Brain microvascular endothelial cell (primary cell): ENCODE measurements around the gene PHACTR3.

Source experiments
- DNase-seq: peaks from one replicate; pipeline ENCODE4 v3.0.0-alpha.2; 2020
- H3K27ac ChIP-seq: fragments of 250-450 bp; sonication (Bioruptor Pico); 2 replicates; pipeline ENCODE4 v1.5.1; 2020; ENCODE audit warnings: mild to moderate bottlenecking, moderate library complexity
- H3K27me3 ChIP-seq: fragments of 250-450 bp; sonication (Bioruptor Pico); replicated peaks from 2 replicates; pipeline ENCODE4 v1.5.1; 2020; ENCODE audit warnings: mild to moderate bottlenecking
- H3K36me3 ChIP-seq: fragments of 250-450 bp; sonication (Bioruptor Pico); replicated peaks from 2 replicates; pipeline ENCODE4 v1.5.1; 2020; ENCODE audit warnings: mild to moderate bottlenecking
- H3K4me3 ChIP-seq: 2 replicates; pipeline ENCODE4 v1.5.1; 2011; ENCODE audit warnings: low read depth, mild to moderate bottlenecking, control low read depth, low read length, moderate library complexity
- in situ Hi-C: cut with HindIII; loops from 2 replicates; pipeline ENCODE4 v1.10.0; 2017; ENCODE audit warnings: low sequenced_read_pairs, low pct_ligation_motif_present
- TF ChIP-seq, protein P1 (sequence below): IDR thresholded peaks from 2 replicates; pipeline ENCODE4 v1.5.1; 2011; ENCODE audit warnings: low read depth, mild to moderate bottlenecking, moderate library complexity, low read length, control low read depth, inconsistent platforms; ENCODE audit errors: missing control alignments

PHACTR3 gene

DNA sequence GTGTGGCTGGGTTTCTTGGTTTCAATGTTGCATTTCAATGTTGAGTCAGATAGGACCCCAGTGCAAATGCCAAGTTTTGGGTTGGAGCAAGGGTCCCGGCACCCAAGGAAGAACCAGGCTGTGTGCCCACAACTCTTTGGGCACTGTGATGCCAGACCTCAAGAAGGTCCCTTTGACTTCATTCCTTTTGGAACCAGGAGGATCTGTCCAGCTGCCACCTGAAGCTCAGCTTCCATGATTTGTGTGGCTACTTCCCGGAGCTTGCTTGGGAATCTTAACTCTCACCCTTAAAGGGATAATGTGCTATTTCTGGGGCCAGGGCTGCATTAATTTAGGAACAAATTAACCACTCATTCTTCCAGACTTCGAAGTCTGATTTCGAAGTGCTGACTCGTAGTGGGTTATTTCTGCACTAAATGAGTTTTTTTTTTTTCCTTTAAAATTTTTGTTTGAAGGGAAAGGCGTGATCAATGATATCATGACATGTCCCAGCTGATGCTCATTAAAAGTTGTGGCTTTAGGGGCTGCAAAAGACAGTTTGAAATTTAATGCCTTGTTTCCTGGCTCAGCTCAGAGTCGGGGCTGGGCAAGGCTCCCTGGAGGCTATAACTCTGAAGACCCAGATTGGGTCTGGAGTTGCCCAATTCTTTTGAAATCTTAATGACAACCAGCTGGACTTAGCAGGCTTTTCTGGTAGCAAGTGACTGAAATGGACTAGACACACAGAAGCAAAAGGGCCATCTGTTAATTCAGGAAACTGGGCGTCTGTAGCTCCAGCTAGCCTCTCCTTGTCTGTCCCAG lies 24.0 kb upstream of the PHACTR3 start:
- Histone ChIP-seq H3K27me3 (peaks cover 12% of the 10 kb centered on the region), H3K4me3 (no peak overlapping the region), H3K27ac (no peak overlapping the region), H3K36me3 (no peaks in the 10 kb centered on the region)
- in situ Hi-C loops, result no loop called here
- no peak for DNase-seq
- TF ChIP-seq, protein P1, sequence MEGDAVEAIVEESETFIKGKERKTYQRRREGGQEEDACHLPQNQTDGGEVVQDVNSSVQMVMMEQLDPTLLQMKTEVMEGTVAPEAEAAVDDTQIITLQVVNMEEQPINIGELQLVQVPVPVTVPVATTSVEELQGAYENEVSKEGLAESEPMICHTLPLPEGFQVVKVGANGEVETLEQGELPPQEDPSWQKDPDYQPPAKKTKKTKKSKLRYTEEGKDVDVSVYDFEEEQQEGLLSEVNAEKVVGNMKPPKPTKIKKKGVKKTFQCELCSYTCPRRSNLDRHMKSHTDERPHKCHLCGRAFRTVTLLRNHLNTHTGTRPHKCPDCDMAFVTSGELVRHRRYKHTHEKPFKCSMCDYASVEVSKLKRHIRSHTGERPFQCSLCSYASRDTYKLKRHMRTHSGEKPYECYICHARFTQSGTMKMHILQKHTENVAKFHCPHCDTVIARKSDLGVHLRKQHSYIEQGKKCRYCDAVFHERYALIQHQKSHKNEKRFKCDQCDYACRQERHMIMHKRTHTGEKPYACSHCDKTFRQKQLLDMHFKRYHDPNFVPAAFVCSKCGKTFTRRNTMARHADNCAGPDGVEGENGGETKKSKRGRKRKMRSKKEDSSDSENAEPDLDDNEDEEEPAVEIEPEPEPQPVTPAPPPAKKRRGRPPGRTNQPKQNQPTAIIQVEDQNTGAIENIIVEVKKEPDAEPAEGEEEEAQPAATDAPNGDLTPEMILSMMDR, result no peak

DNA sequence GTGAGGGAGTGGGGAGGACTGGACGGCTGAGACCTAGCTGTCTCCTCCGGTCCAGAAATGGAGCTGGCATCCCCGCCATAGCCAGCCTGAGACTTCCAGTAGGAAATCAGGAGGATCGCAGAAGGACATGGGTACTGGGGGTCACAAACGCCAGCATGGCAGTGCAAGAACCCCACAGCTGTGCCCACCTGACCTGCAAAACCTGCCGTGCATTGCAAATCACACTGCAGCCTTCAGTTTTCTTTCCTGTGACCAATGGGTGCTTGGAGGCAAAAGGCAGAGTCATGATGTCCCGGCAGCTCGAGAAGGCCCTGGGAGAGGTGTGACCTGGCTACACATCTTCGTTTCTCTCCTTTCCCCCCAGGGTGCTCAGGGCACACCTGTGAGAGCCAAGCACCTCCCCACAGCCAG lies 23.3 kb upstream of the PHACTR3 start:
- DNase-seq, result no peak
- TF ChIP-seq, protein P1, result no peak
- no peak overlapping the region for H3K4me3 ChIP-seq
- in situ Hi-C loops, result no loop called here
- no peak overlapping the region for H3K27ac ChIP-seq
- peaks cover 12% of the 10 kb centered on the region for H3K27me3 ChIP-seq
- H3K36me3 ChIP-seq, result no peaks in the 10 kb centered on the region

DNA sequence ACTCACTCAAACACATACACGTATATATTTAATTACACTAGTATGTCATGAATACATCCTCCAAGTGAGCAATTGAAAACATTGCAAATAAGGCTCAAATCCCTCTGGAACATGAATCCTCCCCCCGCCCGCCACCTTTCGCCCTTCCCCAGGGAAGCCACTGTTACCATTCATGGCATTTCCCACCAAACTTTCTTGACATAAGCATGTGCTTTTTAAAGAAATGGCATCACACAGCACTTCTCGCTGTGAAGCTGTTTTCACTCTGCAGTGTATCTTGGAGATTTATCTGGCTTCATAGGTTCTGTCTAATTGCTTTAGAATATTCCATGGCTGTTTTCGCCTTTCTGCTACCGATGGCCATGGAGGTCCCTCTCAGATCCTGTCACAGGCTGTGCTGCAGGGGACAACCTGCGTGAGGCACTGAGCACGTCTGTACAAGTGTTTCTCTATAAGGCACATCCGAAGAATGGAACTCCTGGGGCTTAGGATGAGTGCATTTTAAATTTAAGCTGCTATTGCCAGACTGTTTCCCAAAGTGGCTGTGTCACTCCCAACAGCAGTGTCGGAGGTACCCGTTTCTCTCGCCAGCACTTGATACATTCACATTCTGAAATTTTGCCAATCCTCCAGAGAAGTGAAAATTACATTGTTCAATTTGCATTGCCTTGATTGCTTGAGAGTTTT lies 22.2 kb upstream of the PHACTR3 start:
- TF ChIP-seq, protein P1, result no peak
- Histone ChIP-seq H3K4me3 (no peak overlapping the region), H3K36me3 (no peaks in the 10 kb centered on the region), H3K27ac (no peak overlapping the region), H3K27me3 (peaks cover 5% of the 10 kb centered on the region)
- DNase-seq, result no peak
- in situ Hi-C loops, result no loop called here

DNA sequence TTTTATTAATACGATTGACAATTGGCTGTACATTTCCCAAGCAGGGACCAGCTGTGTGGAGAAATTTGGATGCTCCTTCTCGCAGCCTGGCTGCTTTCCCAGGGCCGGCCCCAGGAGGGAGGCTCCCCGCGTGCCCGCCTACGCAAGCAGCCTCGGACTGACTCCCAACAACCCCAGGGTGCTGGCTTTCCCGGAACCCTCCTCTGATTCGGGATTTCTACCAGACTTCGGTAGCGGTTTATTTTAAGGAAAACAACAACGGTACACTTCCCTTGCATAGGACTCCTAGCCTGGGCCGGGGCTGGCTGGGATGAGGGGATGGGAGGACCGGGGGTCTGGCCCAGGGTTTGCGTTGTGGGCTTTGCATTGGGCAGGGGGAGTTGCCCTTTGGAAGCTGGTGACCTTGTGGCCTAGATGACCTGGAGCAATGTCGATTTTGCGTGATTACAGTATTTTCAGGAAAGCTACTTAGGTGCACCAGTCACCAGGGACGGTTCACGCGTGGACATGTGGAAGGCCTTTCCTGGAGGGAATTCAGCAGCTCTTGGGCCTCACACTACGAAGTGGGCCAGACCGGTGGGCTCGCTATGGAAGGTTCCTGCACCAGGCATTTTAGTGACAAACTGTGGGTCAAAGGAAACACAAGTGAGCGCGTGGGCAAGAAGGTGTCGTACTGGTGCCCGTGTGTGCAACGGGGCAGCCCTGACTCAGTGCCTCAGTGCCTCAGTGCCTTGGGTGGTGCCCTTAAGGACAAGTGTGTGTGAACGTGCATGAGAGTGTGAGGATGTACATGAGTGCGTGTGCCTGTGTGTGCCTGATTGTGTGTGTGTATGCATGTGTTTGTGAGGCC lies 20.7 kb upstream of the PHACTR3 start:
- H3K36me3 ChIP-seq, result no peaks in the 10 kb centered on the region
- no peak overlapping the region for H3K27ac ChIP-seq
- TF ChIP-seq, protein P1, result no peak
- DNase-seq, result no peak
- H3K27me3 ChIP-seq, result no peaks in the 10 kb centered on the region
- H3K4me3 ChIP-seq, result no peak overlapping the region
- in situ Hi-C loops, result no loop called here

DNA sequence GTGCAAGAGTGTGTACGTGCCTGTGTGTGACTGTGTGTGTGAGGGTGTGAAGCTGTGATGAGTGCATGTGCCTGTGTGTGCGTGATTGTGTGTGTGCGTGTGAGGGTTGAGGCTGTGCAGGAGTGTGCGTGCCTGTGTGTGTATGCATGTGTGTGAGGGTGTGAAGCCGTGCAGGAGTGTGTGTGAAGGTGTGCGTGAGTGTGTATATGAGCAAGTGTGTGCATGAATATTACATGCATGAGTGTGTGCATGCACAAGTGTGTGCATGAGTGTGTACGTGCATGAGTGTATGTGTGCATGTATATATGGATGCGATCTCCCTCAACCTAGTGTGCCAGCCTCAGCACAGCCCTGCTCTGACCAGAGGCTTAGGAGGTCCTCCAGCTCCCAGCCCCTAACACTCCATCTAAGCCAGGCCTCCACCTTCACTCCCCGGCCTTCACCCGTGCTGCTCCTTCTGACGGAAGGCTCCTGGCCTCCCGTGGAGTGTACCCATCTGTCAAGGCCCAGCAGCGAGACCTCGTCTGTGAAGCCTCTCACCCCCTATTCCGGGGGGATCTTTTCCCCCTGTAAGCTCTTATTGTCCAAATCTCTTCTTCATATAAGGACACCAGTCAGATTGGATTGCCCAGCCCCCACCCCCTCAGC lies 19.9 kb upstream of the PHACTR3 start:
- no peak for DNase-seq
- TF ChIP-seq, protein P1, result no peak
- H3K4me3 ChIP-seq, result no peak overlapping the region
- in situ Hi-C loops, result no loop called here
- H3K36me3 ChIP-seq, result no peaks in the 10 kb centered on the region
- no peak overlapping the region for H3K27ac ChIP-seq
- no peaks in the 10 kb centered on the region for H3K27me3 ChIP-seq
